ENCODE measurements around the gene ZNF518A. TPM values are rescaled to one million over a fixed set of nuclear protein-coding genes. Genes with fewer than 3 reads are reported as not detected.
A peak's percentile ranks its signal among the peaks of the same experiment; 100 is the strongest.

ZNF518A gene
- total and polyA plus RNA-seq, 2 of the 13 experiments (the other 11 are each of a cell fraction or from before 2014, with no cell fraction given) = 21.7 to 37.1 TPM

DNA sequence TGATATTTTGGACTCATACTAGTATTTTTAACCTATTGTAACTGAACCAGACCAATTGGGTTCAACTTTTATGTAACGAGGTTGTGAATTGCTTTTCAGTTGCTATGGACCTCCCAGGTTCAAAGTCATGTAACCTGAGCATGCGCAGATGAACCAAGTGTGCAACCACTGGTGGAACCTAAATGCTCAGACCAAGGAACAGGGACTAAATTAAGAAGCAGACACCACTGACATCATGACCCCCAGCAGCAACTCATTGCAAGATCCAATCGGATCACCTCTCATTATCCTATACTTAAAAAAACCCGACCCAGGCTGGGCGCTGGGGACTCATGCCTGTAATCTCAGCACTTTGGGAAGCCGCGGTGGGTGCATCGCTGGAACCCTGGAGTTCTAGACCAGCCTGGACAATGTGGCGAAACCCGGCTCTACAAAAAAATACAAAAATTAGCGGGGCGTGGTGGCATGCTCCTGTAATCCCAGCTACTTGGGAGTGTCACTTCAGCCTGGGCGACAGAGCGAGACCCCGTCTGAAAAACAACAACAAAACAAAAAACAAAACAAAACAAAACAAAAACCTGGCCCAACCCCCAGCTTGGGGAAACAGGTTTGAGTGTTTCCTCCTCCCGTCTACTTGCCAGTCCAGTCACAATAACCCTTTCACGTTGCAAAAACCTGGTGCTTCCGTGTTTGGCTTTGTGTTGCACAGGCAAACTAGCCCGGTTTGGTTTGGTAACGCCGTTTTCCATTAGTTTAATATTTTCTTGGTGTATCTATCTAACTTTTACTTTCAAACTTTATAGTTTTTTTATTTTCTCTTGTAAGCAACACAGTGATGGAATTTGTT is 11.3 kb upstream of the ZNF518A start:
- peak overlapping the region; percentile 54 for H2AFZ ChIP-seq (ENCODE audit: low read length)
- H3K27ac ChIP-seq (ENCODE audit: extremely low read length, insufficient read depth, low read length) = no peak overlapping the region
- H3K4me1 ChIP-seq (ENCODE audit: insufficient read depth, low read length) = peaks cover 17% of the 10 kb centered on the region
- H3K4me2 ChIP-seq (ENCODE audit: low read depth, low read length) = peak overlapping the region; percentile 47
- ATAC-seq = no peak
- intact Hi-C loops (cut with micrococcal nuclease; ENCODE audit: unreplicated experiment) = no loop called here
- no peaks in the 10 kb centered on the region for H3K79me2 ChIP-seq (ENCODE audit: insufficient read depth, low read length)
- DNase-seq (ENCODE audit: low spot score) = peak; percentile 24
- H3K4me3 ChIP-seq (replicated peaks in 1 of 3; ENCODE audit: insufficient read depth in 1 of 3, low read depth in 2 of 3, low read length in 3 of 3) = no peak overlapping the region
- in situ Hi-C loops (cut with HindIII; ENCODE audit: extremely low pct_ligation_motif_present, low pct_unique_long_range_greater_than_20kb) = no loop called here
- FAIRE-seq = peak; percentile 58
- ChIA-PET POLR2A (interaction anchor here (1.4 to 1.9 kb wide), 3 partner anchors 11 to 29 kb away, joined by 5 to 8 read pairs (median 5); partner anchors contain the start of gene ZNF518A), CTCF (ENCODE audit: low intra/inter-chr PET ratio, low total read pairs) (no interaction called here)
- H3K9me3 ChIP-seq (ENCODE audit: low read length) = no peaks in the 10 kb centered on the region
- TF ChIP-seq ZNF260 (CRISPR knock-in tag; IDR thresholded peaks at IDR 0.05; ENCODE audit: borderline replicate concordance, low read depth) (no peak), CCDC6 (CRISPR knock-in tag; IDR thresholded peaks at IDR 0.05) (no peak), SOX6 (IDR thresholded peaks at IDR 0.05) (no peak), SOX6 (CRISPR knock-in tag; IDR thresholded peaks at IDR 0.05) (0 out of 2 replicates have a peak, but pooled peaks have one; percentile 8), KLF16 (CRISPR knock-in tag; IDR thresholded peaks at IDR 0.05) (no peak), POGZ (CRISPR knock-in tag; IDR thresholded peaks at IDR 0.05) (0 out of 2 replicates have a peak, but pooled peaks have one; percentile 15)
- no peak overlapping the region for H3K9ac ChIP-seq (ENCODE audit: insufficient read depth, low read depth, low read length)
- H3K36me3 ChIP-seq (replicated peaks in 1 of 2; ENCODE audit: control insufficient read depth in 1 of 2, insufficient read depth in 2 of 2, low read length in 2 of 2) = no peaks in the 10 kb centered on the region
- no peaks in the 10 kb centered on the region; a peak in 1 of 5 replicates for H3K27me3 ChIP-seq (ENCODE audit: control insufficient read depth in 1 of 2, insufficient read depth in 2 of 2, low read length in 2 of 2)
- 65% methylated on average over 19 of the region's 21 CpGs for WGBS (ENCODE audit: low lambda C conversion rate)
- BruUV-seq (replicated peaks) = no TSS peak
- H4K20me1 ChIP-seq (ENCODE audit: insufficient read depth, low read length) = no peaks in the 10 kb centered on the region

DNA sequence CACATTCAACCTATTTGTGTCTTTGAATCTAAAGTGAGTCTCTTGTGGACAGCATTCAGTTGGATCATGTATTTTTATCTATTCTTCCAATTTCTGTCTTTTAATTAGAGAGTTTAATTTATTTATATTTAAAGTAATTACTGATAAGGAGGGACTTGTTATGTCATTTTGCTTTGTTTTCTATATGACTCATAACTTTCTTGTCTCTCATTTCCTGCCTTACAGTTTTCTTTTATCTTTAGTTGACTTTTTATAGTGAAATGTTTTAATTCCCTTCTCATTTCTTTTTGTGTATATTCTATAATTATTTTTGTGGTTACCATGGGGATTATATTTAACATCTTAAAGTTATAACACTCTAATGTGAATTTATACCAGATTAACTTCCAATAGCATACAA is 7.3 kb upstream of the ZNF518A start:
- Histone ChIP-seq H4K20me1 (ENCODE audit: insufficient read depth, low read length) (no peaks in the 10 kb centered on the region), H3K27me3 (ENCODE audit: control insufficient read depth in 1 of 2, insufficient read depth in 2 of 2, low read length in 2 of 2) (no peaks in the 10 kb centered on the region; a peak in 2 of 5 replicates), H2AFZ (ENCODE audit: low read length) (no peak overlapping the region), H3K4me1 (ENCODE audit: insufficient read depth, low read length) (peaks cover 38% of the 10 kb centered on the region), H3K4me2 (ENCODE audit: low read depth, low read length) (no peak overlapping the region), H3K36me3 (replicated peaks in 1 of 2; ENCODE audit: control insufficient read depth in 1 of 2, insufficient read depth in 2 of 2, low read length in 2 of 2) (no peaks in the 10 kb centered on the region), H3K79me2 (ENCODE audit: insufficient read depth, low read length) (no peaks in the 10 kb centered on the region), H3K9me3 (ENCODE audit: low read length) (no peaks in the 10 kb centered on the region), H3K4me3 (replicated peaks in 1 of 3; ENCODE audit: insufficient read depth in 1 of 3, low read depth in 2 of 3, low read length in 3 of 3) (no peak overlapping the region), H3K27ac (ENCODE audit: extremely low read length, insufficient read depth, low read length) (no peak overlapping the region), H3K9ac (ENCODE audit: insufficient read depth, low read depth, low read length) (no peak overlapping the region)
- in situ Hi-C loops (cut with HindIII; ENCODE audit: extremely low pct_ligation_motif_present, low pct_unique_long_range_greater_than_20kb) (no loop called here), intact Hi-C loops (cut with micrococcal nuclease; ENCODE audit: unreplicated experiment) (no loop called here)
- no TSS peak for BruUV-seq (replicated peaks)
- no peak for FAIRE-seq
- ChIA-PET POLR2A (interaction anchor here (2.9 to 3.7 kb wide), 2 partner anchors 29 to 33 kb away, joined by 65 to 90 read pairs; no protein-coding TSS in a partner anchor), CTCF (ENCODE audit: low intra/inter-chr PET ratio, low total read pairs) (no interaction called here)
- DNase-seq (ENCODE audit: low spot score) = no peak
- ATAC-seq = no peak
- no peak for TF ChIP-seq ZNF747 (CRISPR knock-in tag; IDR thresholded peaks at IDR 0.05; ENCODE audit: borderline replicate concordance)
- TF ChIP-seq, protein P1, sequence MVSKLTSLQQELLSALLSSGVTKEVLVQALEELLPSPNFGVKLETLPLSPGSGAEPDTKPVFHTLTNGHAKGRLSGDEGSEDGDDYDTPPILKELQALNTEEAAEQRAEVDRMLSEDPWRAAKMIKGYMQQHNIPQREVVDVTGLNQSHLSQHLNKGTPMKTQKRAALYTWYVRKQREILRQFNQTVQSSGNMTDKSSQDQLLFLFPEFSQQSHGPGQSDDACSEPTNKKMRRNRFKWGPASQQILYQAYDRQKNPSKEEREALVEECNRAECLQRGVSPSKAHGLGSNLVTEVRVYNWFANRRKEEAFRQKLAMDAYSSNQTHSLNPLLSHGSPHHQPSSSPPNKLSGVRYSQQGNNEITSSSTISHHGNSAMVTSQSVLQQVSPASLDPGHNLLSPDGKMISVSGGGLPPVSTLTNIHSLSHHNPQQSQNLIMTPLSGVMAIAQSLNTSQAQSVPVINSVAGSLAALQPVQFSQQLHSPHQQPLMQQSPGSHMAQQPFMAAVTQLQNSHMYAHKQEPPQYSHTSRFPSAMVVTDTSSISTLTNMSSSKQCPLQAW (CRISPR knock-in tag; IDR thresholded peaks at IDR 0.05) = no peak
- TF ChIP-seq RFXANK (CRISPR knock-in tag; IDR thresholded peaks at IDR 0.05) = no peak
- no peak for TF ChIP-seq ZNF207 (IDR thresholded peaks at IDR 0.05; ENCODE audit: borderline replicate concordance)
- no peak for TF ChIP-seq ZNF75D (CRISPR knock-in tag; IDR thresholded peaks at IDR 0.05; ENCODE audit: borderline replicate concordance)
- TF ChIP-seq HOXA9 (CRISPR knock-in tag; IDR thresholded peaks at IDR 0.05; ENCODE audit: borderline replicate concordance) = no peak
- TF ChIP-seq, protein P2, sequence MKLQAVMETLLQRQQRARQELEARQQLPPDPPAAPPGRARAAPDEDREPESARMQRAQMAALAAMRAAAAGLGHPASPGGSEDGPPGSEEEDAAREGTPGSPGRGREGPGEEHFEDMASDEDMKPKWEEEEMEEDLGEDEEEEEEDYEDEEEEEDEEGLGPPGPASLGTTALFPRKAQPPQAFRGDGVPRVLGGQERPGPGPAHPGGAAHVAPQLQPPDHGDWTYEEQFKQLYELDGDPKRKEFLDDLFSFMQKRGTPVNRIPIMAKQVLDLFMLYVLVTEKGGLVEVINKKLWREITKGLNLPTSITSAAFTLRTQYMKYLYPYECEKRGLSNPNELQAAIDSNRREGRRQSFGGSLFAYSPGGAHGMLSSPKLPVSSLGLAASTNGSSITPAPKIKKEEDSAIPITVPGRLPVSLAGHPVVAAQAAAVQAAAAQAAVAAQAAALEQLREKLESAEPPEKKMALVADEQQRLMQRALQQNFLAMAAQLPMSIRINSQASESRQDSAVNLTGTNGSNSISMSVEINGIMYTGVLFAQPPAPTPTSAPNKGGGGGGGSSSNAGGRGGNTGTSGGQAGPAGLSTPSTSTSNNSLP (IDR thresholded peaks at IDR 0.05; ENCODE audit: low read depth, low read length) = no peak
- no peak for TF ChIP-seq KDM1A (CRISPR knock-in tag; IDR thresholded peaks at IDR 0.05)
- no peak for TF ChIP-seq RORA (CRISPR knock-in tag; IDR thresholded peaks at IDR 0.05)
- no peak for TF ChIP-seq ZBTB8A (CRISPR knock-in tag; IDR thresholded peaks at IDR 0.05; ENCODE audit: borderline replicate concordance, low read depth)
